H9 (cell line): Measurements from ENCODE around the gene FAM149A. TPM values are rescaled to one million over a fixed set of nuclear protein-coding genes. Genes with fewer than 3 reads are reported as not detected.

ENCODE experiments used
- DNase-seq: peaks from one replicate; pipeline ENCODE4 v3.0.0-alpha.2; 2017
- H2AFZ ChIP-seq: one replicate; pipeline ENCODE4 v1.6.1; 2013; ENCODE audit warnings: mild to moderate bottlenecking, low read length, control low read depth, moderate library complexity
- H2AK5ac ChIP-seq: 2 replicates; pipeline ENCODE4 v1.6.1; 2013; ENCODE audit warnings: low read length, control low read depth, mixed read lengths; ENCODE audit not compliant: insufficient read length
- H2BK120ac ChIP-seq: one replicate; pipeline ENCODE4 v1.6.1; 2013; ENCODE audit warnings: low read depth, mild to moderate bottlenecking, low read length, control low read depth, inconsistent platforms; ENCODE audit not compliant: poor library complexity, severe bottlenecking
- H2BK12ac ChIP-seq: 2 replicates; pipeline ENCODE4 v1.6.1; 2013; ENCODE audit warnings: low read length, control low read depth, mixed read lengths, low read depth; ENCODE audit not compliant: insufficient read length
- H2BK15ac ChIP-seq: 2 replicates; pipeline ENCODE4 v1.6.1; 2013; ENCODE audit warnings: low read depth, low read length, control low read depth
- H2BK20ac ChIP-seq: one replicate; pipeline ENCODE4 v1.6.1; 2013; ENCODE audit warnings: low read depth, mild to moderate bottlenecking, low read length, control low read depth, inconsistent platforms; ENCODE audit not compliant: poor library complexity, severe bottlenecking
- H2BK5ac ChIP-seq: 2 replicates; pipeline ENCODE4 v1.6.1; 2013; ENCODE audit warnings: low read length, control low read depth, mixed read lengths; ENCODE audit not compliant: insufficient read length
- H3K14ac ChIP-seq: 2 replicates; pipeline ENCODE4 v1.6.1; 2013; ENCODE audit warnings: low read length, control low read depth; ENCODE audit not compliant: insufficient read depth
- H3K18ac ChIP-seq: 2 replicates; pipeline ENCODE4 v1.6.1; 2013; ENCODE audit warnings: low read depth, mild to moderate bottlenecking, mixed read lengths, low read length, control low read depth; ENCODE audit not compliant: insufficient read length
- H3K23ac ChIP-seq: 2 replicates; pipeline ENCODE4 v1.6.1; 2013; ENCODE audit warnings: low read length, control low read depth, mixed read lengths, low read depth; ENCODE audit not compliant: insufficient read length
- H3K23me2 ChIP-seq: 2 replicates; pipeline ENCODE4 v1.6.1; 2013; ENCODE audit warnings: low read depth, mild to moderate bottlenecking, mixed read lengths, low read length, control low read depth; ENCODE audit not compliant: insufficient read length, poor library complexity, severe bottlenecking
- H3K27ac ChIP-seq: 2 replicates; pipeline ENCODE4 v1.5.1; 2013; ENCODE audit warnings: low read length, control low read depth, mixed read lengths, low read depth; ENCODE audit not compliant: insufficient read length
- H3K27me3 ChIP-seq: 2 replicates; pipeline ENCODE4 v1.6.1; 2013; ENCODE audit warnings: low read length, control low read depth, inconsistent platforms; ENCODE audit not compliant: insufficient read depth
- H3K4ac ChIP-seq: 2 replicates; pipeline ENCODE4 v1.6.1; 2013; ENCODE audit warnings: low read depth, mild to moderate bottlenecking, control low read depth, inconsistent platforms, low read length, moderate library complexity
- H3K4me1 ChIP-seq: 2 replicates; pipeline ENCODE4 v1.6.1; 2013; ENCODE audit warnings: low read length, control low read depth, inconsistent platforms; ENCODE audit not compliant: insufficient read depth
- H3K4me2 ChIP-seq: 2 replicates; pipeline ENCODE4 v1.6.1; 2013; ENCODE audit warnings: low read length, control low read depth, mixed read lengths; ENCODE audit not compliant: insufficient read length, insufficient read depth
- H3K56ac ChIP-seq: 2 replicates; pipeline ENCODE4 v1.6.1; 2013; ENCODE audit warnings: low read depth, mild to moderate bottlenecking, mixed read lengths, low read length, control low read depth; ENCODE audit not compliant: insufficient read length
- H3K79me1 ChIP-seq: 2 replicates; pipeline ENCODE4 v1.6.1; 2013; ENCODE audit warnings: low read depth, mild to moderate bottlenecking, moderate library complexity, low read length, control low read depth, inconsistent platforms; ENCODE audit not compliant: insufficient read depth, poor library complexity, severe bottlenecking
- H3K79me2 ChIP-seq: 2 replicates; pipeline ENCODE4 v1.6.1; 2013; ENCODE audit warnings: low read length, control low read depth, inconsistent platforms; ENCODE audit not compliant: insufficient read depth
- H3K9ac ChIP-seq: 2 replicates; pipeline ENCODE4 v1.6.1; 2013; ENCODE audit warnings: low read length, control low read depth, mixed read lengths; ENCODE audit not compliant: insufficient read length; ENCODE audit errors: extremely low read depth
- H3K9me3 ChIP-seq: one replicate; pipeline ENCODE4 v1.6.1; 2013; ENCODE audit warnings: low read depth, low read length, inconsistent platforms; ENCODE audit not compliant: control insufficient read depth
- H3T11ph ChIP-seq: one replicate; pipeline ENCODE4 v1.6.1; 2013; ENCODE audit warnings: mild to moderate bottlenecking, low read length, control low read depth, inconsistent platforms
- H4K20me1 ChIP-seq: one replicate; pipeline ENCODE4 v1.6.1; 2013; ENCODE audit not compliant: control insufficient read depth, insufficient read length, insufficient read depth
- H4K5ac ChIP-seq: 2 replicates; pipeline ENCODE4 v1.6.1; 2013; ENCODE audit warnings: low read depth, mild to moderate bottlenecking, mixed read lengths, low read length, control low read depth; ENCODE audit not compliant: insufficient read length
- H4K8ac ChIP-seq: replicated peaks from 2 replicates; pipeline ENCODE4 v1.6.1; 2013; ENCODE audit warnings: low read length, control low read depth, mixed read lengths, low read depth; ENCODE audit not compliant: insufficient read length
- H4K91ac ChIP-seq: 2 replicates; pipeline ENCODE4 v1.6.1; 2013; ENCODE audit warnings: low read depth, mild to moderate bottlenecking, moderate library complexity, mixed read lengths, low read length, control low read depth; ENCODE audit not compliant: insufficient read length
- H3K27ac Mint-ChIP-seq, 3 experiments: 2 replicates in 2 of 3; 3 replicates in 1 of 3; pipeline ENCODE4 v1.8.0; 2020 to 2021; ENCODE audit warnings: mixed read lengths in 3 of 3, mild to moderate bottlenecking in 1 of 3, moderate library complexity in 1 of 3
- H3K27me3 Mint-ChIP-seq: 2 replicates; pipeline ENCODE4 v1.8.0; 2021; ENCODE audit warnings: low read depth, mild to moderate bottlenecking, moderate library complexity, mixed read lengths
- H3K36me3 Mint-ChIP-seq, 3 experiments: 2 replicates in 2 of 3; 3 replicates in 1 of 3; pipeline ENCODE4 v1.8.0; 2020 to 2021; ENCODE audit warnings: low read depth in 3 of 3, mixed read lengths in 3 of 3; ENCODE audit not compliant: insufficient read depth in 1 of 3
- H3K4me1 Mint-ChIP-seq, 2 experiments: 2 replicates each; pipeline ENCODE4 v1.8.0; 2020; ENCODE audit warnings: mixed read lengths in 2 of 2
- H3K4me3 Mint-ChIP-seq, 2 experiments: 2 replicates in 1 of 2; 3 replicates in 1 of 2; pipeline ENCODE4 v1.8.0; 2020 to 2021; ENCODE audit warnings: mild to moderate bottlenecking in 2 of 2, mixed read lengths in 2 of 2, moderate library complexity in 1 of 2
- H3K9me3 Mint-ChIP-seq, 2 experiments: 2 replicates in 1 of 2; 3 replicates in 1 of 2; pipeline ENCODE4 v1.8.0; 2020; ENCODE audit warnings: mild to moderate bottlenecking in 2 of 2, mixed read lengths in 2 of 2, moderate library complexity in 1 of 2
- CTCF ChIP-seq: fragments of 200-600 bp; sonication (generic); conservative IDR thresholded peaks from 3 replicates; pipeline ENCODE4 v1.8.0; 2021; ENCODE audit warnings: antibody characterized with exemption, mild to moderate bottlenecking
- WGBS: extraction: QIAGEN DNeasy Blood & Tissue Kit; methylation state at CpG from one replicate; pipeline ENCODE4 v1.1.7; 2013; ENCODE audit warnings: missing lambda C conversion rate, low lambda C conversion rate, mixed read lengths; ENCODE audit not compliant: insufficient read length; ENCODE audit errors: extremely low coverage; 5-methylcytosine and 5-hydroxymethylcytosine counted together
- total RNA-seq: library from RNA; stranded (reverse); gene quantifications from 2 replicates; pipeline ENCODE4 v1.2.1, GENCODE V29; 2021

Gene FAM149A
- total RNA-seq, 1 experiment from 2014 or later = 5.9 TPM

DNA sequence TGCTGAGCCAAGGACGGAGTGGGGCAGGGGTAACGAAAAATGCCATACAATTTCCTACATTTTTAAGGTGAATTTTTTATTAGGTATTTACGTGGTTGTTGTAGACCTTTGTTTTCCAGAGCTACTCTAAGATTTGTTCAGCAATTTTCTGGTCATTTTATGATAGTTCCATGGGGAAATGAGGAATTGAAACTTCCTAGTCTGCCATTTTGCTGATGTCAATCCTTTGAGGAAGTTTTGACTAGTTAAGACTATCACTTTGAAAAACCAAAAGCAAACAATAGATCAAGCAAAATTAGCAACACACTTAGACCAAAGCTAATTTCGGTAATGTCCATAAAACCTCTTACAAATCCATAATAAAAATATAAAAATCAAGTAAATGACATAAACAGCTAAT lies 42.6 kb upstream of the FAM149A start:
- no peak overlapping the region for H4K8ac ChIP-seq
- H4K91ac ChIP-seq = no peak overlapping the region
- H3K79me2 ChIP-seq = no peaks in the 10 kb centered on the region
- no peak overlapping the region for H3T11ph ChIP-seq
- H2BK5ac ChIP-seq = no peak overlapping the region
- no peak overlapping the region for H2BK120ac ChIP-seq
- Mint-ChIP-seq H3K4me3 (no peak overlapping the region), H3K4me1 (peaks cover 3% of the 10 kb centered on the region in 2 experiments; a peak in 1 of 4 replicates), H3K27ac (no peak overlapping the region), H3K36me3 (peaks cover 6 to 27% (median 6%) of the 10 kb centered on the region in 3 experiments; a peak in 6 of 7 replicates), H3K27me3 (no peaks in the 10 kb centered on the region), H3K9me3 (peaks cover 12 to 13% of the 10 kb centered on the region in 2 experiments)
- H3K4ac ChIP-seq = no peak overlapping the region
- no peak overlapping the region for H3K4me2 ChIP-seq
- no peak overlapping the region for H2AFZ ChIP-seq
- no CpG with 5 or more reads among the region's 4 CpGs for WGBS
- no peak overlapping the region for H3K18ac ChIP-seq
- DNase-seq = no peak
- H3K14ac ChIP-seq = no peak overlapping the region
- H3K27ac ChIP-seq = no peak overlapping the region
- H3K56ac ChIP-seq = no peak overlapping the region
- H3K4me1 ChIP-seq = no peaks in the 10 kb centered on the region
- no peaks in the 10 kb centered on the region for H3K23me2 ChIP-seq
- H3K9me3 ChIP-seq = no peaks in the 10 kb centered on the region
- no peaks in the 10 kb centered on the region for H3K79me1 ChIP-seq
- H3K9ac ChIP-seq = no peak overlapping the region
- H2BK15ac ChIP-seq = no peak overlapping the region
- H2BK20ac ChIP-seq = no peak overlapping the region
- no peak for TF ChIP-seq CTCF
- no peak overlapping the region for H3K23ac ChIP-seq
- H3K27me3 ChIP-seq = no peaks in the 10 kb centered on the region
- H4K5ac ChIP-seq = no peak overlapping the region
- no peak overlapping the region for H2AK5ac ChIP-seq
- no peaks in the 10 kb centered on the region for H4K20me1 ChIP-seq
- no peak overlapping the region for H2BK12ac ChIP-seq
